Stimulated activated CD8-positive, alpha-beta memory T cell treated with anti-CD3 and anti-CD28 coated beads, Interleukin-7, amount 100 ng/mL, for 4 hours (primary cell): ENCODE results near the gene INTU.
"Not testable (repeated sequence)": the region's sequence is repeated elsewhere in the genome, so short reads cannot be mapped to it uniquely, and the experiment has no call there.

ENCODE experiments used
- DNase-seq, 2 donors: peaks; one replicate each; pipeline ENCODE4 v3.0.0-alpha.2; 2020; ENCODE audit warnings: low read depth in 2 of 2

Gene INTU

GRCh38 chr4:127643791-127644190 lies 11.0 kb downstream of the INTU start:
- no peak for DNase-seq

- no peak for DNase-seq
These were observed 15.3 kb downstream of the INTU start for GRCh38 chr4:127648061-127648460.

- not testable (repeated sequence) for DNase-seq
These were observed 22.8 kb downstream of the INTU start for GRCh38 chr4:127655590-127655989.

- no peak for DNase-seq
These were observed 23.4 kb downstream of the INTU start for GRCh38 chr4:127656047-127656680.

GRCh38 chr4:127660284-127660885 lies 27.6 kb downstream of the INTU start:
- DNase-seq: no peak

- DNase-seq: no peak
These were observed 34.4 kb downstream of the INTU start for GRCh38 chr4:127667116-127667515.

- DNase-seq: no peak
These were observed 35.0 kb downstream of the INTU start for GRCh38 chr4:127667772-127668171.

GRCh38 chr4:127668770-127669169 lies 36.0 kb downstream of the INTU start:
- no peak for DNase-seq

- no peak for DNase-seq
These were observed 36.9 kb downstream of the INTU start for GRCh38 chr4:127669691-127670090.

- DNase-seq: no peak
These were observed 39.4 kb downstream of the INTU start for GRCh38 chr4:127672111-127672510.

GRCh38 chr4:127685292-127685691 lies 52.5 kb downstream of the INTU start:
- DNase-seq: no peak

- no peak for DNase-seq
These were observed 53.9 kb downstream of the INTU start for GRCh38 chr4:127686658-127687057.

- DNase-seq: no peak
These were observed 54.8 kb downstream of the INTU start for GRCh38 chr4:127687580-127687979.

- no peak for DNase-seq
These were observed 66.0 kb downstream of the INTU start for GRCh38 chr4:127698789-127699200.

GRCh38 chr4:127708985-127709384 lies 76.2 kb downstream of the INTU start:
- DNase-seq: no peak

- DNase-seq: no peak
These were observed 76.7 kb downstream of the INTU start for GRCh38 chr4:127709456-127709855.

GRCh38 chr4:127730142-127730913 lies 97.6 kb downstream of the INTU start, which contains the start of gene SLC25A31:
TSS of gene SLC25A31 (plus strand) at chr4:127730400. CDS start at chr4:127730546, 146 bp downstream.
- DNase-seq: no peak

- DNase-seq: no peak
These were observed 98.6 kb downstream of the INTU start for GRCh38 chr4:127731406-127731805.

- no peak for DNase-seq
These were observed 100.0 kb downstream of the INTU start for GRCh38 chr4:127732623-127733328.

- no peak for DNase-seq
These were observed 102.2 kb downstream of the INTU start for GRCh38 chr4:127734976-127735375.

GRCh38 chr4:127737295-127737694 lies 104.5 kb downstream of the INTU start:
- no peak for DNase-seq

- DNase-seq: no peak
These were observed 108.5 kb downstream of the INTU start for GRCh38 chr4:127741247-127741646.
